GM13977 (cell line): ENCODE data around the gene MS4A10.

Source experiments
- DNase-seq: peaks from one replicate; pipeline ENCODE4 v3.0.0; 2012; ENCODE audit warnings: low spot score
- CTCF ChIP-seq: IDR thresholded peaks from 2 replicates; pipeline ENCODE4 v1.5.1; 2012; ENCODE audit warnings: mild to moderate bottlenecking, control low read depth; ENCODE audit not compliant: insufficient read depth; ENCODE audit errors: extremely low read depth, missing control alignments
- in situ Hi-C: fragments of 300-500 bp; cut with MboI; formaldehyde crosslinking; loops from one replicate; pipeline ENCODE4 v1.12.0; 2022; ENCODE audit warnings: low sequenced_read_pairs, low pct_unique_long_range_greater_than_20kb, mixed read lengths, inconsistent platforms; ENCODE audit not compliant: unreplicated experiment

MS4A10 gene

GRCh38 chr11:60798631-60799030 lies 13.5 kb downstream of the MS4A10 start:
- no peak for TF ChIP-seq CTCF
- no peak for DNase-seq
- in situ Hi-C loops, result no loop called here

GRCh38 chr11:60801194-60801593 lies 16.1 kb downstream of the MS4A10 start:
- in situ Hi-C loops, result no loop called here
- DNase-seq, result no peak
- TF ChIP-seq CTCF, result no peak

- no peak for TF ChIP-seq CTCF
- no peak for DNase-seq
- in situ Hi-C loops, result no loop called here
Measured at GRCh38 chr11:60803273-60803936, 18.3 kb downstream of the MS4A10 start.

GRCh38 chr11:60809249-60809648 lies 24.1 kb downstream of the MS4A10 start:
- TF ChIP-seq CTCF, result no peak
- in situ Hi-C loops, result no loop called here
- no peak for DNase-seq

GRCh38 chr11:60809691-60810090 lies 24.6 kb downstream of the MS4A10 start:
- no peak for TF ChIP-seq CTCF
- no peak for DNase-seq
- in situ Hi-C loops, result no loop called here

- in situ Hi-C loops, result no loop called here
- TF ChIP-seq CTCF, result no peak
- DNase-seq, result no peak
Measured at GRCh38 chr11:60810151-60810550, 25.0 kb downstream of the MS4A10 start.
